A549 (cell line): ENCODE results near the gene FAM216B.

Experiments used
- CTCF ChIP-seq: fragments of >200 bp; sonication (Bioruptor Twin); formaldehyde crosslinking; IDR thresholded peaks from 3 replicates; pipeline ENCODE4 v1.5.1; 2016
- EP300 ChIP-seq, 2 experiments: fragments of >200 bp; sonication (Bioruptor Twin); formaldehyde crosslinking; IDR thresholded peaks; 2 replicates in 1 of 2; 3 replicates in 1 of 2; pipeline ENCODE4 v1.6.1; 2016 to 2017
- ESRRA ChIP-seq: fragments of 150-350 bp; IDR thresholded peaks from 2 replicates; pipeline ENCODE4 v1.6.1; 2014; ENCODE audit warnings: mild to moderate bottlenecking, low read length, borderline replicate concordance
- GATA3 ChIP-seq: IDR thresholded peaks from 2 replicates; pipeline ENCODE4 v1.6.1; 2012; ENCODE audit warnings: borderline replicate concordance
- JUN ChIP-seq, 2 experiments: fragments of >200 bp; sonication (Bioruptor Twin); formaldehyde crosslinking; IDR thresholded peaks; 2 replicates in 1 of 2; 3 replicates in 1 of 2; pipeline ENCODE4 v1.6.1; 2016 to 2017
- MAX ChIP-seq: IDR thresholded peaks from 2 replicates; pipeline ENCODE4 v1.6.1; 2012
- MYC ChIP-seq: IDR thresholded peaks from 2 replicates; pipeline ENCODE4 v1.6.1; 2012; ENCODE audit warnings: mild to moderate bottlenecking, inconsistent platforms, low read length, improper control_type of control experiment, borderline replicate concordance
- POLR2A ChIP-seq: IDR thresholded peaks from 2 replicates; pipeline ENCODE4 v1.6.1; 2012; ENCODE audit warnings: mild to moderate bottlenecking, low read length
- REST ChIP-seq: fragments of 200-600 bp; sonication (generic); IDR thresholded peaks from 2 replicates; pipeline ENCODE4 v1.6.1; 2016; ENCODE audit warnings: antibody characterized with exemption, mild to moderate bottlenecking, moderate library complexity

DNA sequence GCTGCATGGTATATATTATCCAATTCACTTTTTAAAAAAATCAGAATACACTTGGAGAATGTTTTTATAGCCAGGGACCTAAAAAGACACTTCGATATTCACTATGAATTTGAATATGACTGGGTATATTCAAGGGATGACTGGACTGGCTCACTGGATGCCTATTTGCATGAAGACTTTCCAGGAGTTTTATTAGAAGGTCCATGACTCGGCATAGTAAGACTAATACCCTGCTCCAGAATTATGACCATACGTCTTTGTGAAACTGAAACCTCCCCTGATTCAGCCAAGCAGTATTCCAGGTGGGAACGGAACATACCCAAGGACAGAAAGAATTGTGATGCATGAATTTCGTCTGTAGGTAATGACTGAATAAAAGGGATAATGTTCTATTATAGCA, 3.9 kb upstream of the FAM216B start:
- TF ChIP-seq EP300 (IDR thresholded peaks at IDR 0.05), result no peak
- TF ChIP-seq MAX, result no peak
- TF ChIP-seq ESRRA, result no peak
- no peak for TF ChIP-seq CTCF
- TF ChIP-seq POLR2A, result no peak
- TF ChIP-seq MYC, result no peak
- no peak for TF ChIP-seq GATA3
- no peak for TF ChIP-seq REST
- TF ChIP-seq JUN (IDR thresholded peaks at IDR 0.05), result no peak
